ENCODE data around the gene CSGALNACT2. TPM values are rescaled to one million over a fixed set of nuclear protein-coding genes. Genes with fewer than 3 reads are reported as not detected.

Gene CSGALNACT2
- total and polyA plus RNA-seq, 10 of the 15 experiments (the other 5 are each of a cell fraction or from before 2014, with no cell fraction given): 2.5 to 12.6 (median 8.7) TPM

DNA sequence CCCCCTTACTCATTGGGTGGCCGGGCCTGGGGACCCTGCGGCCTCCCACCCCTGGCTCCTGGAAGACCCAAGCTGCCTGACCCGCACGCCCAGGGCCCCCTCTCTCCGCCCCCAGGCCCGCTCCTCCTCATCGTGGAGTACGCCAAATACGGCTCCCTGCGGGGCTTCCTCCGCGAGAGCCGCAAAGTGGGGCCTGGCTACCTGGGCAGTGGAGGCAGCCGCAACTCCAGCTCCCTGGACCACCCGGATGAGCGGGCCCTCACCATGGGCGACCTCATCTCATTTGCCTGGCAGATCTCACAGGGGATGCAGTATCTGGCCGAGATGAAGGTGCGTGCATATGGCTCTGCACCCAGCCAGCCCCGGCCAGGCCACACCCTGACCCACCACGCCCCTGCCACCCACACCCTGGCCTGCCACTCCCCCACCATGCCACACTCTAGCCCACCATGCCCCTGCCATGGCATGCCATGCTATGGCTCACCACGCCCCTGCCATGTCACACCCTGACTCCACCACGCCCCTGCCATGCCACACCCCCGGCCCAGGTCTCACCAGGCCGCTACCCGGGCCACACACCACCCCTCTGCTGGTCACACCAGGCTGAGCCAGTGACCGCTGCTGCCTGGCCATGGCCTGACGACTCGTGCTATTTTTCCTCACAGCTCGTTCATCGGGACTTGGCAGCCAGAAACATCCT, 18.7 kb upstream of the CSGALNACT2 start (continued):
- TF ChIP-seq, protein P1, sequence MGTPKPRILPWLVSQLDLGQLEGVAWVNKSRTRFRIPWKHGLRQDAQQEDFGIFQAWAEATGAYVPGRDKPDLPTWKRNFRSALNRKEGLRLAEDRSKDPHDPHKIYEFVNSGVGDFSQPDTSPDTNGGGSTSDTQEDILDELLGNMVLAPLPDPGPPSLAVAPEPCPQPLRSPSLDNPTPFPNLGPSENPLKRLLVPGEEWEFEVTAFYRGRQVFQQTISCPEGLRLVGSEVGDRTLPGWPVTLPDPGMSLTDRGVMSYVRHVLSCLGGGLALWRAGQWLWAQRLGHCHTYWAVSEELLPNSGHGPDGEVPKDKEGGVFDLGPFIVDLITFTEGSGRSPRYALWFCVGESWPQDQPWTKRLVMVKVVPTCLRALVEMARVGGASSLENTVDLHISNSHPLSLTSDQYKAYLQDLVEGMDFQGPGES (IDR thresholded peaks at IDR 0.05): no peak
- TF ChIP-seq ZZZ3 (IDR thresholded peaks at IDR 0.05; ENCODE audit: control insufficient read depth, insufficient read length, low read depth): no peak
- no peak for TF ChIP-seq EP300 (IDR thresholded peaks at IDR 0.05; ENCODE audit: borderline replicate concordance in 1 of 2, control insufficient read depth in 1 of 2, low read depth in 2 of 2, low read length in 2 of 2)
- TF ChIP-seq, protein P2, sequence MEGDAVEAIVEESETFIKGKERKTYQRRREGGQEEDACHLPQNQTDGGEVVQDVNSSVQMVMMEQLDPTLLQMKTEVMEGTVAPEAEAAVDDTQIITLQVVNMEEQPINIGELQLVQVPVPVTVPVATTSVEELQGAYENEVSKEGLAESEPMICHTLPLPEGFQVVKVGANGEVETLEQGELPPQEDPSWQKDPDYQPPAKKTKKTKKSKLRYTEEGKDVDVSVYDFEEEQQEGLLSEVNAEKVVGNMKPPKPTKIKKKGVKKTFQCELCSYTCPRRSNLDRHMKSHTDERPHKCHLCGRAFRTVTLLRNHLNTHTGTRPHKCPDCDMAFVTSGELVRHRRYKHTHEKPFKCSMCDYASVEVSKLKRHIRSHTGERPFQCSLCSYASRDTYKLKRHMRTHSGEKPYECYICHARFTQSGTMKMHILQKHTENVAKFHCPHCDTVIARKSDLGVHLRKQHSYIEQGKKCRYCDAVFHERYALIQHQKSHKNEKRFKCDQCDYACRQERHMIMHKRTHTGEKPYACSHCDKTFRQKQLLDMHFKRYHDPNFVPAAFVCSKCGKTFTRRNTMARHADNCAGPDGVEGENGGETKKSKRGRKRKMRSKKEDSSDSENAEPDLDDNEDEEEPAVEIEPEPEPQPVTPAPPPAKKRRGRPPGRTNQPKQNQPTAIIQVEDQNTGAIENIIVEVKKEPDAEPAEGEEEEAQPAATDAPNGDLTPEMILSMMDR (IDR thresholded peaks at IDR 0.05 in 2 of 3, conservative IDR thresholded peaks at IDR 0.05 in 1 of 3; ENCODE audit: control insufficient read depth in 2 of 3, extremely low read depth in 1 of 3, insufficient read depth in 1 of 3, low read depth in 3 of 3, low read length in 3 of 3): no peak
- TF ChIP-seq CREB1 (IDR thresholded peaks at IDR 0.05; ENCODE audit: low read depth): no peak
